GM12892 (cell line): ENCODE data around the gene TPST2.

Experiments
- POLR2A ChIP-seq: IDR thresholded peaks from 2 replicates; pipeline ENCODE4 v1.6.1; 2011; ENCODE audit warnings: low read depth, low read length, control low read depth
- POLR2AphosphoS5 ChIP-seq: IDR thresholded peaks from 2 replicates; pipeline ENCODE4 v1.6.1; 2011; ENCODE audit warnings: low read depth, low read length, control low read depth
- TAF1 ChIP-seq: IDR thresholded peaks from 2 replicates; pipeline ENCODE4 v1.6.1; 2011; ENCODE audit warnings: low read depth, mild to moderate bottlenecking, control low read depth, low read length, borderline replicate concordance

- TF ChIP-seq POLR2A = no peak
- no peak for TF ChIP-seq TAF1
- TF ChIP-seq POLR2AphosphoS5 = no peak
Observed at GRCh38 chr22:26561756-26562417, 28.0 kb downstream of the TPST2 start.
